GM23338 (cell line): ENCODE results near the gene GAPDH. TPM values are rescaled to one million over a fixed set of nuclear protein-coding genes. Genes with fewer than 3 reads are reported as not detected.

Experiments used
- ATAC-seq: fragments of 200-7000 bp; cut with Tn5 transposase; 3 replicates; pipeline ENCODE4 v1.9.1; 2020
- DNase-seq: peaks from one replicate; pipeline ENCODE4 v3.0.0-alpha.2; 2015; ENCODE audit warnings: low spot score
- H2AFZ ChIP-seq: fragments of 200-600 bp; sonication (generic); 2 replicates; pipeline ENCODE4 v1.8.0; 2016; ENCODE audit warnings: antibody characterized with exemption, mild to moderate bottlenecking, moderate library complexity
- H3F3A ChIP-seq: fragments of 200-600 bp; sonication (generic); replicated peaks from 2 replicates; pipeline ENCODE4 v1.8.0; 2017; ENCODE audit warnings: antibody characterized with exemption, mixed run types, low read depth
- H3K27ac ChIP-seq: fragments of 200-600 bp; sonication (generic); 2 replicates; pipeline ENCODE4 v1.6.1; 2016; ENCODE audit warnings: low read depth
- H3K27me3 ChIP-seq: fragments of 200-600 bp; sonication (generic); 2 replicates; pipeline ENCODE4 v1.8.0; 2016; ENCODE audit warnings: mild to moderate bottlenecking, mixed run types, moderate library complexity; ENCODE audit not compliant: insufficient read depth
- H3K36me3 ChIP-seq: fragments of 200-600 bp; sonication (generic); 2 replicates; pipeline ENCODE4 v1.8.0; 2016; ENCODE audit warnings: mild to moderate bottlenecking; ENCODE audit not compliant: insufficient read depth
- H3K4me1 ChIP-seq: fragments of 200-600 bp; sonication (generic); 2 replicates; pipeline ENCODE4 v1.8.0; 2016; ENCODE audit warnings: mild to moderate bottlenecking, moderate library complexity; ENCODE audit not compliant: insufficient read depth
- H3K4me2 ChIP-seq: fragments of 200-600 bp; sonication (generic); 2 replicates; pipeline ENCODE4 v1.7.1; 2017; ENCODE audit warnings: mixed run types
- H3K4me3 ChIP-seq: fragments of 200-600 bp; sonication (generic); 2 replicates; pipeline ENCODE4 v1.6.1; 2016; ENCODE audit warnings: mixed run types
- H3K79me2 ChIP-seq: fragments of 200-600 bp; sonication (generic); replicated peaks from 2 replicates; pipeline ENCODE4 v1.8.0; 2017; ENCODE audit warnings: mild to moderate bottlenecking; ENCODE audit not compliant: insufficient read depth
- H3K9me2 ChIP-seq: fragments of 200-600 bp; sonication (generic); 2 replicates; pipeline ENCODE4 v1.8.0; 2017; ENCODE audit not compliant: insufficient read depth
- H4K20me1 ChIP-seq: fragments of 200-600 bp; sonication (generic); replicated peaks from 2 replicates; pipeline ENCODE4 v1.8.0; 2017; ENCODE audit warnings: mild to moderate bottlenecking; ENCODE audit not compliant: insufficient read depth
- H3K27ac Mint-ChIP-seq: 2 replicates; pipeline ENCODE4 v1.8.0; 2020; ENCODE audit warnings: inconsistent platforms, mild to moderate bottlenecking, moderate library complexity, mixed read lengths
- H3K27me3 Mint-ChIP-seq: 3 replicates; pipeline ENCODE4 v1.8.0; 2022; ENCODE audit warnings: low read depth, mild to moderate bottlenecking, moderate library complexity, mixed read lengths, inconsistent platforms; ENCODE audit not compliant: insufficient read depth, poor library complexity
- H3K36me3 Mint-ChIP-seq: 3 replicates; pipeline ENCODE4 v1.8.0; 2021; ENCODE audit warnings: low read depth, mild to moderate bottlenecking, inconsistent platforms, moderate library complexity, mixed read lengths
- H3K4me1 Mint-ChIP-seq: 3 replicates; pipeline ENCODE4 v1.8.0; 2020; ENCODE audit warnings: mild to moderate bottlenecking, inconsistent platforms, mixed read lengths
- H3K4me3 Mint-ChIP-seq: 3 replicates; pipeline ENCODE4 v1.8.0; 2021; ENCODE audit warnings: moderate library complexity, mild to moderate bottlenecking, inconsistent platforms, mixed read lengths
- H3K9me3 Mint-ChIP-seq: 3 replicates; pipeline ENCODE4 v1.8.0; 2020; ENCODE audit warnings: moderate library complexity, mild to moderate bottlenecking, inconsistent platforms, mixed read lengths
- CREB1 ChIP-seq: fragments of 250-450 bp; sonication (Bioruptor Pico); IDR thresholded peaks from 2 replicates; pipeline ENCODE4 v1.5.0; 2020; ENCODE audit warnings: low read depth, mild to moderate bottlenecking, moderate library complexity
- CTCF ChIP-seq, 2 experiments: fragments of 200-600 bp in 1 of 2; sonication (generic) in 1 of 2; conservative IDR thresholded peaks; 2 replicates each; pipeline versions ENCODE4 v1.5.1 to v1.6.1; 2016 to 2017; ENCODE audit warnings: antibody characterized with exemption in 2 of 2, low read depth in 2 of 2, mild to moderate bottlenecking in 2 of 2, moderate library complexity in 1 of 2
- EZH2 ChIP-seq: fragments of 200-600 bp; sonication (generic); IDR thresholded peaks from one replicate; pipeline ENCODE4 v1.8.0; 2017; ENCODE audit warnings: antibody characterized with exemption, mild to moderate bottlenecking, low read depth; ENCODE audit not compliant: unreplicated experiment
- NANOG ChIP-seq: IDR thresholded peaks from 2 replicates; pipeline ENCODE4 v1.6.1; 2016; ENCODE audit warnings: antibody characterized with exemption, borderline replicate concordance
- REST ChIP-seq: IDR thresholded peaks from one replicate; pipeline ENCODE4 v1.6.1; 2018; ENCODE audit warnings: antibody characterized with exemption; ENCODE audit not compliant: unreplicated experiment
- STAT1 ChIP-seq: IDR thresholded peaks from one replicate; pipeline ENCODE4 v1.6.1; 2016; ENCODE audit warnings: antibody characterized with exemption; ENCODE audit not compliant: unreplicated experiment
- ZNF331 ChIP-seq: fragments of 250-450 bp; sonication (Bioruptor Pico); IDR thresholded peaks from 2 replicates; pipeline ENCODE4 v1.5.0; 2020; ENCODE audit warnings: low read depth, mild to moderate bottlenecking, moderate library complexity
- ZNF462 ChIP-seq: fragments of 250-450 bp; sonication (Bioruptor Pico); IDR thresholded peaks from 2 replicates; pipeline ENCODE4 v1.5.0; 2020; ENCODE audit warnings: mild to moderate bottlenecking, moderate library complexity
- polyA plus RNA-seq: library from polyadenylated mRNA; unstranded; fragments of >200 nt; fragmentation: Nextera tagmentation; extraction: Ambion mirVana; gene quantifications from 2 replicates; pipeline ENCODE4 v1.2.1, GENCODE V29; 2016
- total RNA-seq: library from RNA; depleted of rRNA; stranded (reverse); fragments of >200 nt; shearing (Covaris generic); gene quantifications from 2 replicates; pipeline ENCODE4 v1.2.3, GENCODE V29; 2014

Gene GAPDH
- total and polyA plus RNA-seq, 2 experiments from 2014 or later = 5,853 to 6,219 TPM

DNA sequence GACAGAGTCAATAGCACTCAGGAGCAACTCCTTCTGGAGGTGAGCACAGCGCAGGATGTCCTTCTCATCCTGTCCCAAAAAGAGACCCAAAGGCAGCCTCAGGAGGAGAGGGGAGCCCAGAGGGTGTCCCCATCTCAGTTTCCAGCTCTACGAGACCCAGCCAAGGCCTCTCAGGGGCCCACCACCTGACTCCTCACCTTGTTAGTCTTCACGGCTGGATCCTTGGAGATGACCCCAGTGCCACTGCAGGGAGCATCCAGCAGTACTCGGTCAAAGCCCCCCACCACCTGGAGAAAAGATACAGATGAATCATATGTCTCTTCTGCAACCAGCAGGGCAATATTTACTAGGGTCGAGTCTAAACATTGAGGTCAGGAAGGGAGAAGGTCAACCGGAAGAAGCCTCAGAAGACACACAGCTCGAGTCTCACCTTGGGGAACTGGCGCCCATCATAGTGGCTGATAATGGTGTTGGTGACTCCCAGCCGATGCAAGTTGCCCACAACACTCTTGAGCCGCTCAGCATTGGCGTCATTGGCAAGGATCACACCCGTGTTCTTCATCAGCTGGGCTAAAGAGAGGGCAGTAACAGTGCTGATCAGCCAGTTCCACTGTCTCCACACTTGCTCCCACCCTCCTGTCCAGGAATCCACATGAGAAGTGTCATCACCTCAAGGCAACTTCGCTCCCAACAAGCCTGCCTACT is 26.3 kb downstream of the GAPDH start:
- Mint-ChIP-seq H3K36me3 (peaks cover 90% of the 10 kb centered on the region), H3K27ac (no peak overlapping the region), H3K27me3 (peaks cover 6% of the 10 kb centered on the region), H3K9me3 (no peaks in the 10 kb centered on the region), H3K4me1 (peaks cover 3% of the 10 kb centered on the region; the same call in 1 of the 3 replicates), H3K4me3 (no peak overlapping the region; the same call in 2 of the 3 replicates)
- peaks cover 52% of the 10 kb centered on the region for H3F3A ChIP-seq
- H3K9me2 ChIP-seq = no peaks in the 10 kb centered on the region
- peaks cover under 1% of the 10 kb centered on the region for H3K79me2 ChIP-seq
- peaks cover 22% of the 10 kb centered on the region for H4K20me1 ChIP-seq
- H3K4me2 ChIP-seq = no peak overlapping the region
- no peaks in the 10 kb centered on the region for H3K27me3 ChIP-seq
- no peak overlapping the region for H3K4me3 ChIP-seq
- H2AFZ ChIP-seq = no peak overlapping the region
- ATAC-seq (no peak), DNase-seq (no peak)
- H3K36me3 ChIP-seq = peaks cover 75% of the 10 kb centered on the region
- no peak overlapping the region for H3K27ac ChIP-seq
- TF ChIP-seq STAT1 (no peak), NANOG (no peak), EZH2 (no peak), REST (no peak), CTCF (conservative IDR thresholded peaks at IDR 0.05; ENCODE audit: low read depth in 2 of 2) (no peak), ZNF331 (CRISPR knock-in tag) (no peak), ZNF462 (CRISPR knock-in tag) (no peak), CREB1 (CRISPR knock-in tag) (no peak)
- H3K4me1 ChIP-seq = no peaks in the 10 kb centered on the region
